SK-N-MC (cell line): Measurements from ENCODE around the gene INPP4B.

Source experiments
- EZH2 ChIP-seq: fragments of 200-600 bp; sonication (generic); IDR thresholded peaks from one replicate; pipeline ENCODE4 v1.6.1; 2017; ENCODE audit warnings: antibody characterized with exemption
- POLR2AphosphoS5 ChIP-seq: IDR thresholded peaks from 2 replicates; pipeline ENCODE4 v1.6.1; 2012; ENCODE audit warnings: mild to moderate bottlenecking, low read depth, low read length, borderline replicate concordance

DNA sequence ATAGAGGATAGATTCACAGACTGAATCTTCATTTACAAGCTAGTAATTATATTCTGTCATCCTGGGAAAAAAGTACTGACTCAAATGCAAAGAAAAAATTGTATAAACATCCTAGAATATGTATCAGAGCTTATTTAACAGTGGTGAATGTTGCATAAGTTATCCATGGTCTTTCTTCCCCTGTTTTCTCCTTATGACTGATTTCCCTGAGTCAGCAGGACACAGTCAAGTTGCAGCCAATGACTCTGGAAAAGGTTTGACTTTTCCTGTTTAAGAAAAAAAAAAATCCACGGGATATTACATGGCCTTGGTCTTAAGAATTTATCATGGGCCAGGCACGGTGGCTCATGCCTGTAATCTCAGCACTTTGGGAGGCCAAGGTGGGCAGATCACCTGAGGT is 36.5 kb downstream of the INPP4B start:
- TF ChIP-seq POLR2AphosphoS5 (no peak), EZH2 (no peak)
